DND-41 (cell line): ENCODE data around the gene NOL4L.
A peak's percentile ranks its signal among the peaks of the same experiment; 100 is the strongest.

Experiments
- ATAC-seq: fragments of 200-7000 bp; cut with Tn5 transposase; 3 replicates; pipeline ENCODE4 v1.9.1; 2021; ENCODE audit warnings: low read depth; ENCODE audit not compliant: insufficient read depth
- DNase-seq: peaks from one replicate; pipeline ENCODE4 v3.0.0-alpha.2; 2020
- H2AFZ ChIP-seq: 2 replicates; pipeline ENCODE4 v1.6.0; 2012; ENCODE audit warnings: low read depth, low read length
- H3K27ac ChIP-seq: 2 replicates; pipeline ENCODE4 v1.5.1; 2012; ENCODE audit warnings: low read length, inconsistent platforms
- H3K27me3 ChIP-seq: fragments of 200-600 bp; sonication (generic); 2 replicates; pipeline ENCODE4 v1.6.0; 2012; ENCODE audit warnings: low read length, mild to moderate bottlenecking, inconsistent platforms; ENCODE audit not compliant: insufficient read depth, poor library complexity
- H3K36me3 ChIP-seq: 2 replicates; pipeline ENCODE4 v1.5.1; 2012; ENCODE audit warnings: low read length, inconsistent platforms; ENCODE audit not compliant: insufficient read depth
- H3K4me1 ChIP-seq: 2 replicates; pipeline ENCODE4 v1.5.1; 2012; ENCODE audit warnings: mild to moderate bottlenecking, low read length; ENCODE audit not compliant: insufficient read depth
- H3K4me2 ChIP-seq: 2 replicates; pipeline ENCODE4 v1.6.0; 2012; ENCODE audit warnings: mild to moderate bottlenecking, moderate library complexity, low read length, inconsistent platforms; ENCODE audit not compliant: insufficient read depth
- H3K4me3 ChIP-seq, 2 experiments: fragments of 200-600 bp in 1 of 2; shearing (Covaris generic) in 1 of 2; 2 replicates each; pipeline ENCODE4 v1.5.1; 2012 to 2016; ENCODE audit warnings: inconsistent platforms in 2 of 2, low read length in 2 of 2, mild to moderate bottlenecking in 2 of 2, low read depth in 1 of 2, moderate library complexity in 1 of 2
- H3K79me2 ChIP-seq: 2 replicates; pipeline ENCODE4 v1.6.0; 2012; ENCODE audit warnings: low read length, inconsistent platforms; ENCODE audit not compliant: insufficient read depth
- H3K9ac ChIP-seq: 2 replicates; pipeline ENCODE4 v1.6.0; 2012; ENCODE audit warnings: low read depth, mild to moderate bottlenecking, inconsistent platforms, low read length, moderate library complexity
- H3K9me3 ChIP-seq: 2 replicates; pipeline ENCODE4 v1.5.1; 2012; ENCODE audit warnings: low read length, moderate library complexity, mild to moderate bottlenecking, inconsistent platforms; ENCODE audit not compliant: insufficient read depth, severe bottlenecking
- H4K20me1 ChIP-seq: 2 replicates; pipeline ENCODE4 v1.6.0; 2012; ENCODE audit warnings: low read length; ENCODE audit not compliant: insufficient read depth
- CTCF ChIP-seq: IDR thresholded peaks from 2 replicates; pipeline ENCODE4 v1.5.1; 2012; ENCODE audit warnings: borderline replicate concordance, low read length, moderate library complexity, mild to moderate bottlenecking; ENCODE audit not compliant: poor library complexity, severe bottlenecking; ENCODE audit errors: extremely low read depth
- EZH2 ChIP-seq: IDR thresholded peaks from 3 replicates; pipeline ENCODE4 v1.6.1; 2012; ENCODE audit warnings: borderline replicate concordance, low read depth, mild to moderate bottlenecking, moderate library complexity, low read length, inconsistent platforms; ENCODE audit not compliant: severe bottlenecking

NOL4L gene

GRCh38 chr20:32528905-32529670 is 56.0 kb downstream of the NOL4L start:
- no peak for TF ChIP-seq CTCF
- Histone ChIP-seq H2AFZ (no peak overlapping the region), H3K79me2 (peaks cover 45% of the 10 kb centered on the region), H3K4me1 (peaks cover 29% of the 10 kb centered on the region), H3K4me2 (no peak overlapping the region), H3K27ac (peak overlapping the region; percentile 58), H4K20me1 (peaks cover 4% of the 10 kb centered on the region; the same call in 1 of the 2 replicates), H3K9ac (0 out of 2 replicates have a peak overlapping the region, but pooled peaks have one; percentile 4), H3K4me3 (no peak overlapping the region), H3K36me3 (peaks cover 28% of the 10 kb centered on the region), H3K9me3 (no peaks in the 10 kb centered on the region), H3K27me3 (no peaks in the 10 kb centered on the region)
- DNase-seq (no peak), ATAC-seq (peak; percentile 27)

GRCh38 chr20:32528171-32528891 is 56.8 kb downstream of the NOL4L start:
- no peak for TF ChIP-seq CTCF
- no peak for TF ChIP-seq EZH2

GRCh38 chr20:32527447-32528055 is 57.6 kb downstream of the NOL4L start:
- Histone ChIP-seq H3K36me3 (peaks cover 37% of the 10 kb centered on the region), H3K79me2 (peaks cover 30% of the 10 kb centered on the region), H3K27ac (peak overlapping the region; percentile 27; the same call in 1 of the 2 replicates), H3K9me3 (no peaks in the 10 kb centered on the region), H3K27me3 (no peaks in the 10 kb centered on the region), H4K20me1 (peaks cover 4% of the 10 kb centered on the region; the same call in 1 of the 2 replicates), H3K9ac (no peak overlapping the region), H3K4me1 (peaks cover 28% of the 10 kb centered on the region), H3K4me2 (no peak overlapping the region), H2AFZ (no peak overlapping the region), H3K4me3 (no peak overlapping the region)
- ATAC-seq, result no peak; the same call in 2 of the 3 replicates
- TF ChIP-seq EZH2, result no peak
- no peak for TF ChIP-seq CTCF
- DNase-seq, result peak; percentile 54

More at GRCh38 chr20:32528171-32528891, 56.8 kb downstream of the NOL4L start:
- peak overlapping the region; percentile 58 for H3K27ac ChIP-seq
- H3K4me3 ChIP-seq, result no peak overlapping the region
- peaks cover 23% of the 10 kb centered on the region for H3K4me1 ChIP-seq
- H4K20me1 ChIP-seq, result peaks cover 4% of the 10 kb centered on the region; the same call in 1 of the 2 replicates
- no peaks in the 10 kb centered on the region for H3K27me3 ChIP-seq
- no peak overlapping the region for H3K4me2 ChIP-seq
- no peak overlapping the region for H2AFZ ChIP-seq
- H3K36me3 ChIP-seq, result peaks cover 36% of the 10 kb centered on the region
- DNase-seq (peak; percentile 80), ATAC-seq (peak; percentile 82)
- H3K79me2 ChIP-seq, result peaks cover 38% of the 10 kb centered on the region
- H3K9me3 ChIP-seq, result no peaks in the 10 kb centered on the region
- no peak overlapping the region for H3K9ac ChIP-seq
